Fibroblast of lung (primary cell): Measurements from ENCODE around the gene JMJD1C. TPM values are rescaled to one million over a fixed set of nuclear protein-coding genes. Genes with fewer than 3 reads are reported as not detected.

Experiments
- DNase-seq, 2 donors: peaks; one replicate each; pipeline versions ENCODE4 v3.0.0 to v3.0.0-alpha.2; 2010; ENCODE audit warnings: low read depth in 2 of 2
- H2AFZ ChIP-seq: 2 replicates; pipeline ENCODE4 v1.5.1; 2012; ENCODE audit warnings: low read length, control low read depth, inconsistent platforms
- H3K27ac ChIP-seq: 2 replicates; pipeline ENCODE4 v1.5.1; 2011; ENCODE audit warnings: low read length, control low read depth; ENCODE audit not compliant: insufficient read depth
- H3K27me3 ChIP-seq: 2 replicates; pipeline ENCODE4 v1.5.1; 2011; ENCODE audit warnings: mild to moderate bottlenecking, low read length; ENCODE audit not compliant: control insufficient read depth, insufficient read depth
- H3K36me3 ChIP-seq: 2 replicates; pipeline ENCODE4 v1.5.1; 2011; ENCODE audit warnings: low read length; ENCODE audit not compliant: control insufficient read depth, insufficient read depth
- H3K4me1 ChIP-seq: 2 replicates; pipeline ENCODE4 v1.5.1; 2011; ENCODE audit warnings: low read length; ENCODE audit not compliant: control insufficient read depth, insufficient read depth; ENCODE audit errors: extremely low read depth
- H3K4me2 ChIP-seq: 2 replicates; pipeline ENCODE4 v1.5.1; 2011; ENCODE audit warnings: low read length, control low read depth; ENCODE audit not compliant: insufficient read depth; ENCODE audit errors: extremely low read depth
- H3K4me3 ChIP-seq, 4 experiments: fragments of 200-600 bp in 1 of 4; sonication (generic) in 1 of 4; replicated peaks in 1 of 4; 2 replicates each; pipeline ENCODE4 v1.5.1; 2011 to 2016; ENCODE audit warnings: low read length in 4 of 4, low read depth in 3 of 4, mild to moderate bottlenecking in 3 of 4, control low read depth in 2 of 4, inconsistent platforms in 1 of 4, mixed read lengths in 1 of 4; ENCODE audit not compliant: insufficient read depth in 1 of 4; ENCODE audit errors: control extremely low read depth in 1 of 4
- H3K79me2 ChIP-seq: 2 replicates; pipeline ENCODE4 v1.5.1; 2012; ENCODE audit warnings: mild to moderate bottlenecking, low read length, inconsistent platforms; ENCODE audit not compliant: control insufficient read depth, insufficient read depth
- H3K9ac ChIP-seq: 2 replicates; pipeline ENCODE4 v1.5.1; 2011; ENCODE audit warnings: mild to moderate bottlenecking, low read length, control low read depth; ENCODE audit not compliant: insufficient read depth
- H3K9me3 ChIP-seq: 2 replicates; pipeline ENCODE4 v1.5.1; 2012; ENCODE audit warnings: low read depth, low read length; ENCODE audit not compliant: control insufficient read depth, insufficient read depth
- H4K20me1 ChIP-seq: 2 replicates; pipeline ENCODE4 v1.5.1; 2011; ENCODE audit warnings: low read length; ENCODE audit not compliant: control insufficient read depth, insufficient read depth; ENCODE audit errors: extremely low read depth
- CTCF ChIP-seq, 2 donors: IDR thresholded peaks in 1 of 2; conservative IDR thresholded peaks in 1 of 2; 1 replicate in 1 of 2; 2 replicates in 1 of 2; pipeline ENCODE4 v1.5.1; 2011 to 2012; ENCODE audit warnings: low read length in 2 of 2, control low read depth in 1 of 2, inconsistent platforms in 1 of 2, low read depth in 1 of 2, mild to moderate bottlenecking in 1 of 2
- EZH2 ChIP-seq: IDR thresholded peaks from 2 replicates; pipeline ENCODE4 v1.5.1; 2012; ENCODE audit warnings: low read length, control low read depth, mild to moderate bottlenecking; ENCODE audit errors: missing control alignments
- polyA plus RNA-seq, 2 donors: library from polyadenylated mRNA; depleted of rRNA in 1 of 2; stranded (reverse) in 1 of 2; unstranded in 1 of 2; fragments of >200 nt; gene quantifications; 2 replicates each; pipeline ENCODE4 v1.2.1, GENCODE V29; 2011 to 2012; ENCODE audit warnings: missing spikeins in 1 of 2
- total RNA-seq: library from RNA; depleted of rRNA; stranded (reverse); fragments of >200 nt; gene quantifications from 2 replicates; pipeline ENCODE4 v1.2.1, GENCODE V29; 2014

The JMJD1C gene
- total and polyA plus RNA-seq, 2 donors (not counting 1 experiment from before 2014, with no cell fraction given) = 39.9 to 67.0 TPM

DNA sequence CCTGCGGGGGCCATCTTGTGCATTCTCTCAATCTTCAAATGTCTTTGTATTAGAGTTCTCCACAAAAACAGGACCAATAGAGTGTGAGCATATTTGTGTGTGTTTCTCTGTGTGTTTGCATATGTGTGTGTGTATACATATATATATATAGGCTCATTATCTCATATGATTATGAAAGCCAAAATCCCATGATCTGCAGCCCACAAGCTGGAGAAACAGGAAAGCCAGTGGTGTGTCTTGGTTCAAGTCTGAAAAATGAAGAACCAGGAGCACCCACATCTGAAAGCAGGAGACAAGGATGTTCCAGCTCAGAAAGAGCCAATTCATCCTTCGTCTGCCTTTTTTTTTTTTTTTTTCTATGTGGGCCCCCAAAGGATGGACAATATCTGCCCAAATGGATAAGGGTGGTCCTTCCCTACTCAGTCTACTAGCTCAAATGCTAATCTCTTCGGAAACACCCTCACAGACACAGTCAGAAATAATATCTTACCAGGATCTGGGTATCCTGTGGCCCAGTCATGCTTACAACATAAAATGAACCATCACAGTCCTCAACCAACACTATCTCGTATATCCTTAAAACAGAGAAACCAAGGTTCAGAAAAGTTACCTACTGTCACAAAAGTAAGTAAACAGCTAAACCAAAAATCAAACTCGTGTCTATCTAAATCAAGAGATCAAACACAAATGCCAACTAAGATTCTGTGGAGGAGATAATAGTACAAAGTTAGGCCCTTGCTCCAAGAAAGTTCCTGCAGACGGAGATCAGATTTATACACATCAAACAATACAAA, 141.9 kb downstream of the JMJD1C start:
- Histone ChIP-seq H4K20me1 (no peaks in the 10 kb centered on the region), H3K27ac (no peak overlapping the region), H3K9me3 (no peaks in the 10 kb centered on the region), H2AFZ (no peak overlapping the region), H3K4me1 (no peaks in the 10 kb centered on the region), H3K9ac (no peak overlapping the region), H3K4me2 (no peak overlapping the region), H3K27me3 (no peaks in the 10 kb centered on the region), H3K79me2 (peaks cover 4% of the 10 kb centered on the region), H3K4me3 (no peak overlapping the region), H3K36me3 (no peaks in the 10 kb centered on the region)
- no peak for DNase-seq
- TF ChIP-seq EZH2 (no peak), CTCF (conservative IDR thresholded peaks at IDR 0.05 in 1 of 2, IDR thresholded peaks at IDR 0.05 in 1 of 2; ENCODE audit: low read depth in 1 of 2, low read length in 2 of 2) (no peak)

DNA sequence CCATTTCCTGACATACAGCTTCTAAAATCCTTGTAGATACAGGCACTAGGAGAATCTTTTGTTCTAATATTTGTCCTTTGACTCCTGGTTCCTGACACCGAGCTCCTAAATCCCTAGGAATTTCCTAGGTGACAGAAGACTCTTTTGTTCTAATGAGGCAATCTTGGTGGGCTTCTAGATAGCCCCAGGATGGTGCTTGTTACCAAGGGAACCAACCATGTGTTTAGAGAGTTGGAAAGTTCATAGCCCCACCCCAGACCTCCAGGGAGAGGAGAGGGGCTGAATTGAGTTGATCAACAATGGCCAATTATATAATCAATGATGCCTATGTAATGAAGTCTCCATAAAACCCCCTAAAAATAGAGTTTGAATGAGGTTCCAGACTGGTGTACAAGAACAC, 145.1 kb downstream of the JMJD1C start:
- Histone ChIP-seq H3K4me3 (no peak overlapping the region), H3K9ac (no peak overlapping the region), H3K27me3 (no peaks in the 10 kb centered on the region), H3K4me2 (no peak overlapping the region), H3K79me2 (peaks cover 5% of the 10 kb centered on the region), H3K9me3 (no peaks in the 10 kb centered on the region), H2AFZ (no peak overlapping the region), H3K27ac (no peak overlapping the region), H3K36me3 (no peaks in the 10 kb centered on the region), H3K4me1 (no peaks in the 10 kb centered on the region), H4K20me1 (no peaks in the 10 kb centered on the region)
- DNase-seq = no peak
- TF ChIP-seq CTCF (conservative IDR thresholded peaks at IDR 0.05 in 1 of 2, IDR thresholded peaks at IDR 0.05 in 1 of 2; ENCODE audit: low read depth in 1 of 2, low read length in 2 of 2) = no peak
- no peak for TF ChIP-seq EZH2

DNA sequence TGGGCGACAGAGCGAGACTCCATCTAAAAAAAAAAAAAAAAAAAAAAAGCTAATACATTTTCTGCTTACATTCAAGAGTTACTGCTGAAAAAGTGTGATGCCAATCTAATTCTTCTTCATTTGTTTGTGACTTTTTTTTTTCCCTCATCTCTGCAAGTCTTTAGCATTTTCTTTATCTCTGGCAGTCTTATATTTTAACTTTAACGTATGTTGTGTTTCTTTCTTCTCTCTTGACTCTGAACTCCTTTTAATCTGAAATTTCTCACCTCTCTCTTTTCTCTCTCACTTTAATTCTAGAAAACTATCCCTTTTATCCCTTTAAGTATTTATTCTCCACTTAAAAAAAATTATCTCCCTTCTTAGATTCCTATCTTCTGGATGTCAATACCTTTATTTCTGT, 146.5 kb downstream of the JMJD1C start:
- DNase-seq = no peak
- Histone ChIP-seq H3K4me2 (no peak overlapping the region), H3K4me3 (no peak overlapping the region), H3K4me1 (no peaks in the 10 kb centered on the region), H3K27ac (no peak overlapping the region), H3K27me3 (no peaks in the 10 kb centered on the region), H3K79me2 (peaks cover 5% of the 10 kb centered on the region), H4K20me1 (no peaks in the 10 kb centered on the region), H2AFZ (no peak overlapping the region), H3K36me3 (no peaks in the 10 kb centered on the region), H3K9me3 (no peaks in the 10 kb centered on the region), H3K9ac (no peak overlapping the region)
- no peak for TF ChIP-seq EZH2
- TF ChIP-seq CTCF (conservative IDR thresholded peaks at IDR 0.05 in 1 of 2, IDR thresholded peaks at IDR 0.05 in 1 of 2; ENCODE audit: low read depth in 1 of 2, low read length in 2 of 2) = no peak
